ENCODE measurements around the gene MERTK. TPM values are rescaled to one million over a fixed set of nuclear protein-coding genes. Genes with fewer than 3 reads are reported as not detected.

Gene MERTK
- total and polyA plus RNA-seq, 2 of the 13 experiments (the other 11 are each of a cell fraction or from before 2014, with no cell fraction given): 37.3 to 44.7 TPM

- TF ChIP-seq HNRNPH1 (optimal IDR thresholded peaks at IDR 0.05; ENCODE audit: low read depth, low read length) (no peak), ZNF432 (CRISPR knock-in tag; IDR thresholded peaks at IDR 0.05; ENCODE audit: borderline replicate concordance) (no peak), PHF20 (CRISPR knock-in tag; IDR thresholded peaks at IDR 0.05) (peak; percentile 78), ZNF749 (CRISPR knock-in tag; IDR thresholded peaks at IDR 0.05; ENCODE audit: borderline replicate concordance) (no peak), HHEX (CRISPR knock-in tag; IDR thresholded peaks at IDR 0.05) (no peak), GMEB2 (CRISPR knock-in tag; IDR thresholded peaks at IDR 0.05; ENCODE audit: low read depth) (no peak), RFX5 (IDR thresholded peaks at IDR 0.05; ENCODE audit: low read depth, low read length) (no peak), ZNF468 (CRISPR knock-in tag; IDR thresholded peaks at IDR 0.05) (no peak), ZNF629 (CRISPR knock-in tag; conservative IDR thresholded peaks at IDR 0.05) (peak; percentile 52; the same call in 1 of the 2 replicates), SOX6 (IDR thresholded peaks at IDR 0.05) (no peak), SOX6 (CRISPR knock-in tag; IDR thresholded peaks at IDR 0.05) (peak; percentile 38; the same call in 1 of the 2 replicates), NFE2L1 (CRISPR knock-in tag; IDR thresholded peaks at IDR 0.05; ENCODE audit: borderline replicate concordance) (no peak), ZFX (CRISPR knock-in tag; IDR thresholded peaks at IDR 0.05; ENCODE audit: low read depth) (peak; percentile 97), HOXA5 (CRISPR knock-in tag; IDR thresholded peaks at IDR 0.05) (peak; percentile 91), KLF9 (CRISPR knock-in tag; IDR thresholded peaks at IDR 0.05; ENCODE audit: low read depth) (no peak), GRHL1 (CRISPR knock-in tag; conservative IDR thresholded peaks at IDR 0.05) (no peak), ZMYM2 (CRISPR knock-in tag; IDR thresholded peaks at IDR 0.05) (no peak), MYC (CRISPR knock-in tag; IDR thresholded peaks at IDR 0.05; ENCODE audit: borderline replicate concordance) (peak; percentile 78), PTBP1 (IDR thresholded peaks at IDR 0.05; ENCODE audit: low read depth, low read length, poor library complexity, severe bottlenecking) (peak; percentile 43), GFI1 (CRISPR knock-in tag; IDR thresholded peaks at IDR 0.05; ENCODE audit: borderline replicate concordance) (no peak), HDAC6 (IDR thresholded peaks at IDR 0.05; ENCODE audit: low read depth, low read length) (no peak), CENPBD1 (CRISPR knock-in tag; IDR thresholded peaks at IDR 0.05; ENCODE audit: borderline replicate concordance, low read depth) (peak; percentile 53; the same call in 1 of the 2 replicates), DPF2 (CRISPR knock-in tag; IDR thresholded peaks at IDR 0.05; ENCODE audit: borderline replicate concordance, low read depth) (no peak), MIER3 (CRISPR knock-in tag; IDR thresholded peaks at IDR 0.05; ENCODE audit: borderline replicate concordance) (no peak), NRL (CRISPR knock-in tag; IDR thresholded peaks at IDR 0.05; ENCODE audit: borderline replicate concordance) (peak; percentile 76; the same call in 1 of the 2 replicates), PAWR (CRISPR knock-in tag; IDR thresholded peaks at IDR 0.05; ENCODE audit: borderline replicate concordance) (peak; percentile 82; the same call in 1 of the 2 replicates), MAX (IDR thresholded peaks at IDR 0.05) (peak; percentile 72; the same call in 1 of the 2 replicates)
These were observed 156.7 kb downstream of the MERTK start, which contains the start of gene TMEM87B (continued) for GRCh38 chr2:112054847-112055729.
